K562 (cell line): ENCODE measurements around the gene HP1BP3. TPM values are rescaled to one million over a fixed set of nuclear protein-coding genes. Genes with fewer than 3 reads are reported as not detected.

Source experiments
- ATF2 ChIP-seq: sonication (generic); formaldehyde crosslinking; IDR thresholded peaks from 2 replicates; pipeline ENCODE4 v1.8.1; 2022; ENCODE audit warnings: missing genetic modification reagents
- ATF7 ChIP-seq: fragments of 450-650 bp; IDR thresholded peaks from 2 replicates; pipeline ENCODE4 v1.7.1; 2014; ENCODE audit warnings: mild to moderate bottlenecking, moderate library complexity
- CHD1 ChIP-seq: fragments of 200-600 bp; sonication (generic); IDR thresholded peaks from one replicate; pipeline ENCODE4 v1.6.1; 2012; ENCODE audit warnings: mild to moderate bottlenecking, moderate library complexity, low read length, inconsistent platforms
- CTCF ChIP-seq, 3 experiments: IDR thresholded peaks in 2 of 3; conservative IDR thresholded peaks in 1 of 3; 2 replicates each; pipeline ENCODE4 v1.5.1; 2011 to 2012; ENCODE audit warnings: low read length in 3 of 3, mild to moderate bottlenecking in 3 of 3, control low read depth in 2 of 3, improper control_type of control experiment in 1 of 3, inconsistent platforms in 1 of 3, low read depth in 1 of 3, mixed read lengths in 1 of 3, moderate library complexity in 1 of 3; ENCODE audit not compliant: insufficient read depth in 2 of 3
- ELF1 ChIP-seq: fragments of 200-800 bp; sonication (Bioruptor generic); IDR thresholded peaks from 2 replicates; pipeline ENCODE4 v1.6.1; 2016; ENCODE audit warnings: missing genetic modification characterization, missing compliant biosample characterization
- FOXO4 ChIP-seq: fragments of 450-650 bp; formaldehyde crosslinking; IDR thresholded peaks from 2 replicates; pipeline ENCODE4 v1.4.0; 2020; ENCODE audit warnings: mild to moderate bottlenecking, moderate library complexity
- GABPA ChIP-seq: fragments of 200-800 bp; sonication (Bioruptor generic); conservative IDR thresholded peaks from 2 replicates; pipeline ENCODE4 v1.6.1; 2016; ENCODE audit warnings: low read depth, missing genetic modification characterization, missing compliant biosample characterization
- GATAD2A ChIP-seq: fragments of 450-650 bp; IDR thresholded peaks from 2 replicates; pipeline ENCODE4 v1.6.1; 2017
- GTF2A2 ChIP-seq: IDR thresholded peaks from 2 replicates; pipeline ENCODE4 v1.6.1; 2016; ENCODE audit warnings: mild to moderate bottlenecking, missing genetic modification characterization, missing compliant biosample characterization
- RAD21 ChIP-seq, 2 experiments: fragments of 250-450 bp in 1 of 2; fragments of 450-650 bp in 1 of 2; sonication (Bioruptor Pico) in 1 of 2; formaldehyde crosslinking in 1 of 2; IDR thresholded peaks in 1 of 2; conservative IDR thresholded peaks in 1 of 2; 2 replicates each; pipeline versions ENCODE4 v1.4.0 to v1.8.0; 2020 to 2022; ENCODE audit warnings: mild to moderate bottlenecking in 2 of 2, moderate library complexity in 1 of 2
- RB1 ChIP-seq: fragments of 450-650 bp; IDR thresholded peaks from 2 replicates; pipeline ENCODE4 v1.6.1; 2017; ENCODE audit warnings: low read depth, mild to moderate bottlenecking
- SAFB2 ChIP-seq: fragments of 200-400 bp; formaldehyde crosslinking; IDR thresholded peaks from 2 replicates; pipeline ENCODE4 v1.6.1; 2018; ENCODE audit warnings: borderline replicate concordance, low read length, low read depth, moderate library complexity; ENCODE audit not compliant: severe bottlenecking
- SUPT5H ChIP-seq: fragments of 450-650 bp; IDR thresholded peaks from 2 replicates; pipeline ENCODE4 v1.6.1; 2016
- ZNF174 ChIP-seq: fragments of 250-450 bp; sonication (Bioruptor Pico); IDR thresholded peaks from 2 replicates; pipeline ENCODE4 v1.4.0; 2020; ENCODE audit warnings: mild to moderate bottlenecking
- ZNF239 ChIP-seq: fragments of 250-450 bp; sonication (Bioruptor Pico); IDR thresholded peaks from 2 replicates; pipeline ENCODE4 v1.4.0; 2020; ENCODE audit warnings: mild to moderate bottlenecking
- ZNF586 ChIP-seq: fragments of 450-650 bp; formaldehyde crosslinking; conservative IDR thresholded peaks from 2 replicates; pipeline ENCODE4 v1.4.0; 2020; ENCODE audit warnings: mild to moderate bottlenecking, moderate library complexity
- ZNF740 ChIP-seq, 3 experiments: fragments of 200-800 bp in 1 of 3; sonication (Bioruptor generic) in 1 of 3; sonication (generic) in 1 of 3; formaldehyde crosslinking in 1 of 3; IDR thresholded peaks; 2 replicates each; pipeline versions ENCODE4 v1.6.1 to v1.8.0; 2016 to 2022; ENCODE audit warnings: mild to moderate bottlenecking in 2 of 3, missing compliant biosample characterization in 2 of 3, missing genetic modification characterization in 2 of 3, missing genetic modification reagents in 1 of 3
- ZNF766 ChIP-seq: fragments of 200-800 bp; sonication (Bioruptor generic); conservative IDR thresholded peaks from 2 replicates; pipeline ENCODE4 v1.6.1; 2016; ENCODE audit warnings: missing genetic modification characterization, missing compliant biosample characterization
- polyA plus RNA-seq, 8 experiments: library from polyadenylated mRNA; depleted of rRNA in 4 of 8; stranded (reverse) in 5 of 8; unstranded in 3 of 8; fragments of >200 nt; fragmentation: Nextera tagmentation in 2 of 8; fragmentation: Illumina TruSeq in 1 of 8; extraction: Ambion mirVana in 2 of 8; extraction: Trizol in 1 of 8; gene quantifications; 2 replicates each; pipeline versions ENCODE4 v1.2.1 to v1.2.3, GENCODE V29; 2011 to 2014; ENCODE audit warnings: inconsistent platforms in 1 of 8, missing spikeins in 1 of 8
- total RNA-seq, 7 experiments: library from RNA; depleted of rRNA in 6 of 7; stranded (reverse); fragments of >200 nt in 6 of 7; fragmentation: Illumina TruSeq in 2 of 7; extraction: Trizol in 2 of 7; gene quantifications; 2 replicates each; pipeline versions ENCODE4 v1.2.1 to v1.2.3, GENCODE V29; 2011 to 2021; ENCODE audit warnings: low replicate concordance in 1 of 7
- TF ChIP-seq, protein P1 (sequence below): fragments of 450-650 bp; IDR thresholded peaks from 2 replicates; pipeline ENCODE4 v1.7.0; 2016; ENCODE audit warnings: borderline replicate concordance

The HP1BP3 gene
- total and polyA plus RNA-seq, 9 of the 15 experiments (the other 6 are each of a cell fraction or from before 2014, with no cell fraction given) = 57.3 to 513 (median 240) TPM

DNA sequence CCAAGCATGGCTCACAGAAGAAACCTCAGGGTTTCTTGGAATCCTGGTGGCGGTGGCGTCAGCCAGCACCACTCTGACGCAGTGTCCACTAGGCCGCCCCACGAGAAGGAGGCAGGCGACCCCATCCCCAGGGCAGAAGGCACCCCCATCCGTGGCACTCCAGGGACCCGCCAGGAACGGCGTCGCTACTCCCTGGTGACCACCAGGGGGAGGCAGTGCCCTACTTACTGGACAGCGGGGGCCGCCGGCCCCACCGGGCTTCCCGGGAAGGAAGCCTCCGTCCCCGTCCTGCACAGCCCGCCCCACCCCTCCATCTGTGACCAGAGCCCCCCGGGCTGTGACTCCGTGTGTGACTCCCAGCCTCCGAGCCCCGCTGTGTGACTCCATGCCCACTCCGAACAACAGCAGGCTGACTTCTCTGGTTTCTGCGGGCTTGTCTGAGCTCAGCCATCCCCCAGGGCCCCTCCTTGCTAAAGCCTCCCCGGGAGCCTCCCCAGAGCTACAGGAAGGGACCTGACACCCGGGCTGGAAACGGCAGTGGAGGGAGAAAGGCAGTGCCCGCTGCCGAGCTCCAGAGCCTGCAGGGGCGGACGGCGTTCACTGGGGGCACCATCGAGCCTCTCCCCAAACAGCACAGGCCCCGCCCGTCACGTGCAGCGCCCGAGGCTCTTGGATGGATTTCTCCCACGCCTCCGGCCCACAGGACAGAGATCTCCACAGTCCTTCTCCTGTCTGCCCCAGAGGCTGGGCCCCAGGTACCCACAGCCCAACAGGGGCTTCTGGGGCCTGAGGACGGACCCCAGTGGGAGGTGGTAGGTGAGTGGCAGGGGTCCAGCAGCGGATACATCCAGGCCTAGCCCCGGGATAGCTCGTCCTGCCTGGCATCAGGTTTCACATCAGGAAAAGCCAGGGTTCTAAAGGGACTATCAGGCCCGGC lies 90.4 kb downstream of the HP1BP3 start (continued):
- TF ChIP-seq CTCF (IDR thresholded peaks at IDR 0.05 in 2 of 3, conservative IDR thresholded peaks at IDR 0.05 in 1 of 3; ENCODE audit: insufficient read depth in 2 of 3, low read depth in 1 of 3, low read length in 3 of 3) (peak; percentile 78 to 97 (median 91)), ZNF740 (CRISPR knock-in tag; IDR thresholded peaks at IDR 0.05) (peak; percentile 83), ZNF740 (tag; IDR thresholded peaks at IDR 0.05) (peak in 1 of 2 experiments; percentile 87; a peak in 2 of 4 replicates), ZNF239 (CRISPR knock-in tag) (no peak), RAD21 (CRISPR knock-in tag; conservative IDR thresholded peaks at IDR 0.05 in 1 of 2, IDR thresholded peaks at IDR 0.05 in 1 of 2) (peak; percentile 89 to 93), ZNF174 (no peak), ZNF766 (CRISPR knock-in tag) (no peak), FOXO4 (no peak), GATAD2A (0 out of 2 replicates have a peak, but pooled peaks have one; percentile 56), ATF2 (no peak), GABPA (tag) (no peak), ATF7 (peak; percentile 54; the same call in 1 of the 2 replicates), SAFB2 (no peak), GTF2A2 (no peak), ZNF586 (no peak), ELF1 (tag) (no peak; the same call in 1 of the 2 replicates), CHD1 (no peak), SUPT5H (no peak), RB1 (peak; percentile 86)
- TF ChIP-seq, protein P1, sequence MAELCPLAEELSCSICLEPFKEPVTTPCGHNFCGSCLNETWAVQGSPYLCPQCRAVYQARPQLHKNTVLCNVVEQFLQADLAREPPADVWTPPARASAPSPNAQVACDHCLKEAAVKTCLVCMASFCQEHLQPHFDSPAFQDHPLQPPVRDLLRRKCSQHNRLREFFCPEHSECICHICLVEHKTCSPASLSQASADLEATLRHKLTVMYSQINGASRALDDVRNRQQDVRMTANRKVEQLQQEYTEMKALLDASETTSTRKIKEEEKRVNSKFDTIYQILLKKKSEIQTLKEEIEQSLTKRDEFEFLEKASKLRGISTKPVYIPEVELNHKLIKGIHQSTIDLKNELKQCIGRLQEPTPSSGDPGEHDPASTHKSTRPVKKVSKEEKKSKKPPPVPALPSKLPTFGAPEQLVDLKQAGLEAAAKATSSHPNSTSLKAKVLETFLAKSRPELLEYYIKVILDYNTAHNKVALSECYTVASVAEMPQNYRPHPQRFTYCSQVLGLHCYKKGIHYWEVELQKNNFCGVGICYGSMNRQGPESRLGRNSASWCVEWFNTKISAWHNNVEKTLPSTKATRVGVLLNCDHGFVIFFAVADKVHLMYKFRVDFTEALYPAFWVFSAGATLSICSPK = no peak
